ENCODE measurements around the gene ATP6V0E2.
A peak's percentile ranks its signal among the peaks of the same experiment; 100 is the strongest.

Gene ATP6V0E2

GRCh38 chr7:149856583-149856982, 17.2 kb upstream of the ATP6V0E2 start:
- H2BK120ac ChIP-seq (ENCODE audit: low read depth, low read length) = no peak overlapping the region
- H3K4ac ChIP-seq (ENCODE audit: low read depth, low read length) = no peak overlapping the region
- H4K8ac ChIP-seq (ENCODE audit: low read depth, low read length) = no peak overlapping the region
- no peak overlapping the region for H3K23ac ChIP-seq (ENCODE audit: low read length)
- H3K36me3 ChIP-seq (ENCODE audit: control insufficient read depth, insufficient read depth, low read length) = no peaks in the 10 kb centered on the region
- no peak overlapping the region for H3K27ac ChIP-seq (ENCODE audit: low read depth, low read length)
- H3K79me1 ChIP-seq (ENCODE audit: low read length) = no peaks in the 10 kb centered on the region
- no peaks in the 10 kb centered on the region for H3K27me3 ChIP-seq (ENCODE audit: insufficient read depth, low read length, poor library complexity)
- H2BK5ac ChIP-seq (ENCODE audit: low read length) = no peak overlapping the region
- no peak overlapping the region for H2AK5ac ChIP-seq (ENCODE audit: low read length)
- no peak overlapping the region for H3K4me3 ChIP-seq (ENCODE audit: low read length)
- H3K18ac ChIP-seq (ENCODE audit: low read length) = no peak overlapping the region
- no peak overlapping the region for H3K9ac ChIP-seq (ENCODE audit: low read length)
- peaks cover 5% of the 10 kb centered on the region for H3K4me1 ChIP-seq (ENCODE audit: control insufficient read depth, low read depth, low read length)
- no CpG with 5 or more reads among the region's 8 CpGs for WGBS (ENCODE audit: extremely low coverage, insufficient coverage, low lambda C conversion rate)
- no peaks in the 10 kb centered on the region for H3K79me2 ChIP-seq (ENCODE audit: control insufficient read depth, insufficient read depth, low read length)
- no peak overlapping the region for H3K56ac ChIP-seq (ENCODE audit: low read length)
- H2BK15ac ChIP-seq (replicated peaks; ENCODE audit: low read depth) = no peak overlapping the region
- no peak overlapping the region for H3K4me2 ChIP-seq (ENCODE audit: low read length)
- DNase-seq = no peak
- no peak overlapping the region for H4K5ac ChIP-seq (ENCODE audit: low read length)

GRCh38 chr7:149859369-149859768, 14.4 kb upstream of the ATP6V0E2 start:
- Histone ChIP-seq H2AK5ac (ENCODE audit: low read length) (no peak overlapping the region), H2BK5ac (ENCODE audit: low read length) (no peak overlapping the region), H2BK15ac (replicated peaks; ENCODE audit: low read depth) (no peak overlapping the region), H3K4ac (ENCODE audit: low read depth, low read length) (no peak overlapping the region), H3K27me3 (ENCODE audit: insufficient read depth, low read length, poor library complexity) (no peaks in the 10 kb centered on the region), H4K8ac (ENCODE audit: low read depth, low read length) (no peak overlapping the region), H3K79me2 (ENCODE audit: control insufficient read depth, insufficient read depth, low read length) (no peaks in the 10 kb centered on the region), H4K5ac (ENCODE audit: low read length) (no peak overlapping the region), H3K36me3 (ENCODE audit: control insufficient read depth, insufficient read depth, low read length) (no peaks in the 10 kb centered on the region), H3K4me1 (ENCODE audit: control insufficient read depth, low read depth, low read length) (peaks cover 5% of the 10 kb centered on the region), H3K56ac (ENCODE audit: low read length) (no peak overlapping the region), H2BK120ac (ENCODE audit: low read depth, low read length) (no peak overlapping the region), H3K18ac (ENCODE audit: low read length) (no peak overlapping the region), H3K27ac (ENCODE audit: low read depth, low read length) (no peak overlapping the region), H3K23ac (ENCODE audit: low read length) (no peak overlapping the region), H3K9ac (ENCODE audit: low read length) (no peak overlapping the region), H3K4me3 (ENCODE audit: low read length) (no peak overlapping the region), H3K79me1 (ENCODE audit: low read length) (no peaks in the 10 kb centered on the region), H3K4me2 (ENCODE audit: low read length) (no peak overlapping the region)
- no peak for DNase-seq
- WGBS (ENCODE audit: extremely low coverage, insufficient coverage, low lambda C conversion rate) = no CpG with 5 or more reads among the region's 6 CpGs

GRCh38 chr7:149859876-149860275, 13.9 kb upstream of the ATP6V0E2 start:
- Histone ChIP-seq H3K79me1 (ENCODE audit: low read length) (no peaks in the 10 kb centered on the region), H3K4me1 (ENCODE audit: control insufficient read depth, low read depth, low read length) (peaks cover 2% of the 10 kb centered on the region), H2BK120ac (ENCODE audit: low read depth, low read length) (no peak overlapping the region), H3K9ac (ENCODE audit: low read length) (no peak overlapping the region), H3K27ac (ENCODE audit: low read depth, low read length) (no peak overlapping the region), H2BK15ac (replicated peaks; ENCODE audit: low read depth) (no peak overlapping the region), H2AK5ac (ENCODE audit: low read length) (no peak overlapping the region), H3K56ac (ENCODE audit: low read length) (no peak overlapping the region), H3K4ac (ENCODE audit: low read depth, low read length) (no peak overlapping the region), H3K27me3 (ENCODE audit: insufficient read depth, low read length, poor library complexity) (no peaks in the 10 kb centered on the region), H3K4me3 (ENCODE audit: low read length) (no peak overlapping the region), H4K8ac (ENCODE audit: low read depth, low read length) (no peak overlapping the region), H2BK5ac (ENCODE audit: low read length) (no peak overlapping the region), H3K79me2 (ENCODE audit: control insufficient read depth, insufficient read depth, low read length) (no peaks in the 10 kb centered on the region), H4K5ac (ENCODE audit: low read length) (no peak overlapping the region), H3K18ac (ENCODE audit: low read length) (no peak overlapping the region), H3K23ac (ENCODE audit: low read length) (no peak overlapping the region), H3K36me3 (ENCODE audit: control insufficient read depth, insufficient read depth, low read length) (no peaks in the 10 kb centered on the region), H3K4me2 (ENCODE audit: low read length) (no peak overlapping the region)
- WGBS (ENCODE audit: extremely low coverage, insufficient coverage, low lambda C conversion rate) = no CpG with 5 or more reads among the region's 4 CpGs
- no peak for DNase-seq

- Histone ChIP-seq H3K79me2 (ENCODE audit: control insufficient read depth, insufficient read depth, low read length) (no peaks in the 10 kb centered on the region), H3K4ac (ENCODE audit: low read depth, low read length) (no peak overlapping the region), H3K9ac (ENCODE audit: low read length) (no peak overlapping the region), H3K4me1 (ENCODE audit: control insufficient read depth, low read depth, low read length) (no peaks in the 10 kb centered on the region), H3K36me3 (ENCODE audit: control insufficient read depth, insufficient read depth, low read length) (no peaks in the 10 kb centered on the region), H3K56ac (ENCODE audit: low read length) (no peak overlapping the region), H3K4me2 (ENCODE audit: low read length) (no peak overlapping the region), H2BK5ac (ENCODE audit: low read length) (no peak overlapping the region), H3K27ac (ENCODE audit: low read depth, low read length) (no peak overlapping the region), H4K8ac (ENCODE audit: low read depth, low read length) (no peak overlapping the region), H3K4me3 (ENCODE audit: low read length) (no peak overlapping the region), H3K23ac (ENCODE audit: low read length) (no peak overlapping the region), H3K27me3 (ENCODE audit: insufficient read depth, low read length, poor library complexity) (no peaks in the 10 kb centered on the region), H3K18ac (ENCODE audit: low read length) (no peak overlapping the region), H2AK5ac (ENCODE audit: low read length) (no peak overlapping the region), H2BK120ac (ENCODE audit: low read depth, low read length) (no peak overlapping the region), H4K5ac (ENCODE audit: low read length) (no peak overlapping the region), H3K79me1 (ENCODE audit: low read length) (no peaks in the 10 kb centered on the region), H2BK15ac (replicated peaks; ENCODE audit: low read depth) (no peak overlapping the region)
- no CpG with 5 or more reads among the region's 45 CpGs for WGBS (ENCODE audit: extremely low coverage, insufficient coverage, low lambda C conversion rate)
- peak; percentile 59 for DNase-seq
Measured at GRCh38 chr7:149860821-149861727, 12.7 kb upstream of the ATP6V0E2 start.

GRCh38 chr7:149861728-149862045, 12.1 kb upstream of the ATP6V0E2 start:
- Histone ChIP-seq H3K9ac (ENCODE audit: low read length) (no peak overlapping the region), H3K4me3 (ENCODE audit: low read length) (no peak overlapping the region), H2BK5ac (ENCODE audit: low read length) (no peak overlapping the region), H2AK5ac (ENCODE audit: low read length) (no peak overlapping the region), H3K4ac (ENCODE audit: low read depth, low read length) (no peak overlapping the region), H3K4me1 (ENCODE audit: control insufficient read depth, low read depth, low read length) (no peaks in the 10 kb centered on the region), H2BK15ac (replicated peaks; ENCODE audit: low read depth) (no peak overlapping the region), H2BK120ac (ENCODE audit: low read depth, low read length) (no peak overlapping the region), H3K27ac (ENCODE audit: low read depth, low read length) (no peak overlapping the region), H4K5ac (ENCODE audit: low read length) (no peak overlapping the region), H4K8ac (ENCODE audit: low read depth, low read length) (no peak overlapping the region), H3K18ac (ENCODE audit: low read length) (no peak overlapping the region), H3K27me3 (ENCODE audit: insufficient read depth, low read length, poor library complexity) (no peaks in the 10 kb centered on the region), H3K79me2 (ENCODE audit: control insufficient read depth, insufficient read depth, low read length) (no peaks in the 10 kb centered on the region), H3K36me3 (ENCODE audit: control insufficient read depth, insufficient read depth, low read length) (no peaks in the 10 kb centered on the region), H3K4me2 (ENCODE audit: low read length) (no peak overlapping the region), H3K23ac (ENCODE audit: low read length) (no peak overlapping the region), H3K56ac (ENCODE audit: low read length) (no peak overlapping the region), H3K79me1 (ENCODE audit: low read length) (no peaks in the 10 kb centered on the region)
- WGBS (ENCODE audit: extremely low coverage, insufficient coverage, low lambda C conversion rate) = no CpG with 5 or more reads among the region's 16 CpGs
- no peak for DNase-seq

GRCh38 chr7:149862156-149862555, 11.6 kb upstream of the ATP6V0E2 start:
- Histone ChIP-seq H2BK15ac (replicated peaks; ENCODE audit: low read depth) (no peak overlapping the region), H3K4me2 (ENCODE audit: low read length) (no peak overlapping the region), H3K27ac (ENCODE audit: low read depth, low read length) (no peak overlapping the region), H2BK120ac (ENCODE audit: low read depth, low read length) (no peak overlapping the region), H2AK5ac (ENCODE audit: low read length) (no peak overlapping the region), H3K79me2 (ENCODE audit: control insufficient read depth, insufficient read depth, low read length) (no peaks in the 10 kb centered on the region), H3K18ac (ENCODE audit: low read length) (no peak overlapping the region), H4K5ac (ENCODE audit: low read length) (no peak overlapping the region), H3K4me1 (ENCODE audit: control insufficient read depth, low read depth, low read length) (no peaks in the 10 kb centered on the region), H3K9ac (ENCODE audit: low read length) (no peak overlapping the region), H3K23ac (ENCODE audit: low read length) (no peak overlapping the region), H3K27me3 (ENCODE audit: insufficient read depth, low read length, poor library complexity) (no peaks in the 10 kb centered on the region), H4K8ac (ENCODE audit: low read depth, low read length) (no peak overlapping the region), H3K4ac (ENCODE audit: low read depth, low read length) (no peak overlapping the region), H3K4me3 (ENCODE audit: low read length) (no peak overlapping the region), H3K36me3 (ENCODE audit: control insufficient read depth, insufficient read depth, low read length) (no peaks in the 10 kb centered on the region), H2BK5ac (ENCODE audit: low read length) (no peak overlapping the region), H3K56ac (ENCODE audit: low read length) (no peak overlapping the region), H3K79me1 (ENCODE audit: low read length) (no peaks in the 10 kb centered on the region)
- DNase-seq = no peak
- no CpG with 5 or more reads among the region's 18 CpGs for WGBS (ENCODE audit: extremely low coverage, insufficient coverage, low lambda C conversion rate)
